MM.1S (cell line): ENCODE measurements around the gene BTN2A1.
A peak's percentile ranks its signal among the peaks of the same experiment; 100 is the strongest.

Source experiments
- DNase-seq: peaks from one replicate; pipeline ENCODE4 v3.0.0-alpha.2; 2015
- H2AFZ ChIP-seq: fragments of 300-600 bp; sonication (generic); 2 replicates; pipeline ENCODE4 v1.6.0; 2016; ENCODE audit warnings: antibody characterized with exemption, low read length
- H3F3A ChIP-seq: fragments of 300-600 bp; sonication (generic); 2 replicates; pipeline ENCODE4 v1.6.1; 2016; ENCODE audit warnings: mild to moderate bottlenecking, antibody characterized with exemption, low read length, moderate library complexity, mixed read lengths; ENCODE audit not compliant: insufficient read depth
- H3K27ac ChIP-seq: fragments of 300-600 bp; sonication (generic); 2 replicates; pipeline ENCODE4 v1.5.1; 2016; ENCODE audit warnings: mild to moderate bottlenecking, low read length
- H3K27me3 ChIP-seq: fragments of 300-600 bp; sonication (generic); replicated peaks from 2 replicates; pipeline ENCODE4 v1.6.0; 2016; ENCODE audit warnings: low read length; ENCODE audit not compliant: insufficient read depth
- H3K36me3 ChIP-seq: fragments of 300-600 bp; sonication (generic); replicated peaks from 2 replicates; pipeline ENCODE4 v1.6.1; 2016; ENCODE audit warnings: mild to moderate bottlenecking, low read length, mixed read lengths; ENCODE audit not compliant: insufficient read depth
- H3K4me1 ChIP-seq: fragments of 300-600 bp; sonication (generic); 2 replicates; pipeline ENCODE4 v1.6.1; 2016; ENCODE audit warnings: low read length, mixed read lengths
- H3K4me2 ChIP-seq: fragments of 300-600 bp; sonication (generic); 2 replicates; pipeline ENCODE4 v1.6.0; 2016; ENCODE audit warnings: low read depth, low read length
- H3K4me3 ChIP-seq: fragments of 300-600 bp; sonication (generic); 2 replicates; pipeline ENCODE4 v1.5.1; 2016; ENCODE audit warnings: low read length, mixed read lengths
- H3K79me2 ChIP-seq: fragments of 300-600 bp; sonication (generic); 2 replicates; pipeline ENCODE4 v1.6.1; 2016; ENCODE audit warnings: mixed run types, low read length, mixed read lengths
- H3K9ac ChIP-seq: fragments of 300-600 bp; sonication (generic); 2 replicates; pipeline ENCODE4 v1.6.1; 2016; ENCODE audit warnings: low read length, mixed read lengths
- H3K9me2 ChIP-seq: fragments of 300-600 bp; sonication (generic); replicated peaks from 2 replicates; pipeline ENCODE4 v1.6.1; 2016; ENCODE audit warnings: mild to moderate bottlenecking, low read length, mixed read lengths; ENCODE audit not compliant: insufficient read depth
- H3K9me3 ChIP-seq: fragments of 300-600 bp; sonication (generic); replicated peaks from 2 replicates; pipeline ENCODE4 v1.6.1; 2016; ENCODE audit warnings: mild to moderate bottlenecking, low read length, mixed read lengths; ENCODE audit not compliant: insufficient read depth
- H4K20me1 ChIP-seq: fragments of 300-600 bp; sonication (generic); 2 replicates; pipeline ENCODE4 v1.6.1; 2016; ENCODE audit warnings: mild to moderate bottlenecking, low read length, moderate library complexity, mixed read lengths; ENCODE audit not compliant: insufficient read depth
- EZH2 ChIP-seq: fragments of 300-600 bp; sonication (generic); optimal IDR thresholded peaks from 2 replicates; pipeline ENCODE3; 2017; ENCODE audit warnings: low read depth, mild to moderate bottlenecking, antibody characterized with exemption, low read length, mixed read lengths
- EZH2phosphoT487 ChIP-seq: fragments of 300-600 bp; sonication (generic); IDR thresholded peaks from 2 replicates; pipeline ENCODE4 v1.6.1; 2018; ENCODE audit warnings: antibody characterized with exemption, low read length
- TF ChIP-seq, protein P1 (sequence below): fragments of 300-600 bp; sonication (generic); IDR thresholded peaks from 2 replicates; pipeline ENCODE4 v1.5.1; 2016; ENCODE audit warnings: antibody characterized with exemption, low read length, mixed read lengths

BTN2A1 gene

GRCh38 chr6:26420688-26421171 is 37.0 kb upstream of the BTN2A1 start:
- Histone ChIP-seq H4K20me1 (no peaks in the 10 kb centered on the region), H3K9me2 (no peaks in the 10 kb centered on the region), H3K4me2 (peak overlapping the region; percentile 78), H3K79me2 (0 out of 2 replicates have a peak, but pooled peaks cover 7% of the 10 kb centered on the region), H3K4me3 (peak overlapping the region; percentile 87), H3K36me3 (no peaks in the 10 kb centered on the region), H3K4me1 (peaks cover 10% of the 10 kb centered on the region), H3K9me3 (no peaks in the 10 kb centered on the region), H3K27ac (peak overlapping the region; percentile 52; the same call in 1 of the 2 replicates), H3K9ac (peak overlapping the region; percentile 81; the same call in 1 of the 2 replicates), H3K27me3 (no peaks in the 10 kb centered on the region), H3F3A (peaks cover 3% of the 10 kb centered on the region), H2AFZ (peak overlapping the region; percentile 97)
- peak; percentile 59 for DNase-seq
- TF ChIP-seq EZH2phosphoT487 (no peak), EZH2 (no peak)
- TF ChIP-seq, protein P1, sequence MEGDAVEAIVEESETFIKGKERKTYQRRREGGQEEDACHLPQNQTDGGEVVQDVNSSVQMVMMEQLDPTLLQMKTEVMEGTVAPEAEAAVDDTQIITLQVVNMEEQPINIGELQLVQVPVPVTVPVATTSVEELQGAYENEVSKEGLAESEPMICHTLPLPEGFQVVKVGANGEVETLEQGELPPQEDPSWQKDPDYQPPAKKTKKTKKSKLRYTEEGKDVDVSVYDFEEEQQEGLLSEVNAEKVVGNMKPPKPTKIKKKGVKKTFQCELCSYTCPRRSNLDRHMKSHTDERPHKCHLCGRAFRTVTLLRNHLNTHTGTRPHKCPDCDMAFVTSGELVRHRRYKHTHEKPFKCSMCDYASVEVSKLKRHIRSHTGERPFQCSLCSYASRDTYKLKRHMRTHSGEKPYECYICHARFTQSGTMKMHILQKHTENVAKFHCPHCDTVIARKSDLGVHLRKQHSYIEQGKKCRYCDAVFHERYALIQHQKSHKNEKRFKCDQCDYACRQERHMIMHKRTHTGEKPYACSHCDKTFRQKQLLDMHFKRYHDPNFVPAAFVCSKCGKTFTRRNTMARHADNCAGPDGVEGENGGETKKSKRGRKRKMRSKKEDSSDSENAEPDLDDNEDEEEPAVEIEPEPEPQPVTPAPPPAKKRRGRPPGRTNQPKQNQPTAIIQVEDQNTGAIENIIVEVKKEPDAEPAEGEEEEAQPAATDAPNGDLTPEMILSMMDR: peak; percentile 66

DNA sequence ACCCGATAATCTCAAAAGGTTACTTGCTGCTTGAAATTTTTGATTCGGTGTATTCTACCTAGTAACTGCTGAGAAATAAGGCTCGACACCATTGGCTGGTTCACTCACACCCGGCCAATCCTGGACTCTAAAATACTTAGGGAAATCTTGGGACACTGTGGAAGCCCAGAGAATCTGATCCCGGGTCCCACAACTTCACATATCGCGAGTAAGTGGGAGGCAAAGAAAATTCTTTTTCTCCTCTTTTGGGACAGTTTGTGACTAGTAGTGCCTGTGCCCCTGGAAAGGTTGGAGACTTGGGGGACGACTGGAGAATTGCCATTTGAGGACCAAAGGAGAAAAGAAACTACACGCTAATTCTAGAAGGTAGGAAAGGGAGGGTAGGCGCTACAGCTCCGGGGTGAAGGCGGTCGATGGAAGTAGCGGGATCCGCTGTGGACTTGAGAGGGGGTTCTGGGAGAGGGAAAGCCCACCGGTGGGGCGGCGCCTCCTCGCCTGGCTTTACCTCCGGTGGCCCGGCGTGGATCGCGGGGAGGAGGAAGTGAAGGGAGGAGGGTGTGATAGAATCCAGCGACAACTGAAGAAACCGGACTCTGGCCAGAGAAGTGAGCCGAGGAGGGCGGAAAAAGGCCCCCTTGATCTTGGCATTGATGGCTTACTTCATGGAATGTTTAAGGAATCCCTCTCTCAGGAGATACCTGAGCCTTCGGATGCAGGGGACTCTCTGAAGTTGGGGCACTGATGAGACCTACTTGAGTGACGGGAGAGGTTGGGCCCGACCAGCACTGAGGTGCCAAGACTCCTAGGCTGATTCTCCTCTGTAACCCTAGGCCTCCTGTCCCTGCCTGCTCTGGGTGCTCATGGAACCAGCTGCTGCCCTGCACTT is 36.3 kb upstream of the BTN2A1 start:
- Histone ChIP-seq H2AFZ (peak overlapping the region; percentile 97), H3F3A (peaks cover 3% of the 10 kb centered on the region), H3K4me2 (peak overlapping the region; percentile 78), H3K9ac (peak overlapping the region; percentile 81), H3K9me2 (no peaks in the 10 kb centered on the region), H3K36me3 (no peaks in the 10 kb centered on the region), H3K79me2 (0 out of 2 replicates have a peak, but pooled peaks cover 7% of the 10 kb centered on the region), H3K9me3 (no peaks in the 10 kb centered on the region), H3K4me1 (peaks cover 10% of the 10 kb centered on the region), H3K27me3 (no peaks in the 10 kb centered on the region), H4K20me1 (no peaks in the 10 kb centered on the region), H3K27ac (peak overlapping the region; percentile 52; the same call in 1 of the 2 replicates), H3K4me3 (peak overlapping the region; percentile 87)
- peak; percentile 81 for DNase-seq
- TF ChIP-seq EZH2phosphoT487: no peak
- TF ChIP-seq EZH2: no peak
- TF ChIP-seq, protein P1: no peak

DNA sequence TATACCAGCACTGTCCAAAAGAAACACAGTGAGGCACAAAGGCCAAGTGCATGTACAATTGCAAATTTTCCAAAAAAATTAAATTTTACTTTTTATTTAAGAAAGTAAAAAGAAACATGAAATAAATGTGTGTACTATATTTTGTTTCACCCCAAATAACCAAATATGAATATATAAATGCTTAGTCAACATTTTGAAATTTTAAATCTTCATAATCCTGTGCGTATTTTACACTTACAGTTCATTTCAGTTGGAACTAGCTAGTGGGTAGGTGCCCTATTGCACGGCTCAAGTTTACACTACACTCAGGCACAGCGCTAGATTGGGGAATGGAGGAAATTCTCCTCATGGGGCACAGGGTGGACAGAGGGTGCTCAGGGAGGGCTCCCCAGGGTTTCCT is 35.4 kb upstream of the BTN2A1 start:
- Histone ChIP-seq H3K4me1 (peaks cover 10% of the 10 kb centered on the region), H3K9ac (no peak overlapping the region; the same call in 1 of the 2 replicates), H4K20me1 (no peaks in the 10 kb centered on the region), H3K79me2 (0 out of 2 replicates have a peak, but pooled peaks cover 7% of the 10 kb centered on the region), H3K4me3 (peak overlapping the region; percentile 87), H3K36me3 (no peaks in the 10 kb centered on the region), H3K27me3 (no peaks in the 10 kb centered on the region), H3K9me3 (no peaks in the 10 kb centered on the region), H3K27ac (no peak overlapping the region), H3F3A (peaks cover 3% of the 10 kb centered on the region), H2AFZ (no peak overlapping the region), H3K9me2 (no peaks in the 10 kb centered on the region), H3K4me2 (peak overlapping the region; percentile 78)
- TF ChIP-seq, protein P1: no peak
- DNase-seq: no peak
